Smooth muscle cell (in vitro differentiated cells): ENCODE data around the gene SEMA5A. TPM values are rescaled to one million over a fixed set of nuclear protein-coding genes. Genes with fewer than 3 reads are reported as not detected.
A peak's percentile ranks its signal among the peaks of the same experiment; 100 is the strongest.

Experiments used
- DNase-seq: peaks from one replicate; lab custom pipeline; 2025; ENCODE audit not compliant: unreplicated experiment; lab: John Stamatoyannopoulos, UW
- H2AFZ ChIP-seq: fragments of 200-600 bp; sonication (generic); 2 replicates; pipeline ENCODE4 v1.6.0; 2016; ENCODE audit warnings: antibody characterized with exemption, low read depth, mild to moderate bottlenecking
- H3F3A ChIP-seq: fragments of 200-600 bp; sonication (generic); 2 replicates; pipeline ENCODE4 v1.6.0; 2017; ENCODE audit warnings: antibody characterized with exemption, low read depth
- H3K27ac ChIP-seq: fragments of 200-600 bp; sonication (generic); 2 replicates; pipeline ENCODE4 v1.5.1; 2016; ENCODE audit warnings: low read depth, mild to moderate bottlenecking
- H3K27me3 ChIP-seq: fragments of 200-600 bp; sonication (generic); 2 replicates; pipeline ENCODE4 v1.6.1; 2016; ENCODE audit warnings: low read depth, mild to moderate bottlenecking
- H3K36me3 ChIP-seq: fragments of 200-600 bp; sonication (generic); 2 replicates; pipeline ENCODE4 v1.5.1; 2016; ENCODE audit warnings: low read depth
- H3K4me1 ChIP-seq: fragments of 200-600 bp; sonication (generic); 2 replicates; pipeline ENCODE4 v1.5.1; 2016; ENCODE audit warnings: low read depth
- H3K4me2 ChIP-seq: fragments of 200-600 bp; sonication (generic); 2 replicates; pipeline ENCODE4 v1.6.0; 2016; ENCODE audit warnings: mild to moderate bottlenecking
- H3K4me3 ChIP-seq: fragments of 200-600 bp; sonication (generic); 2 replicates; pipeline ENCODE4 v1.5.1; 2016; ENCODE audit warnings: mild to moderate bottlenecking
- H3K79me2 ChIP-seq: fragments of 200-600 bp; sonication (generic); 2 replicates; pipeline ENCODE4 v1.6.0; 2016; ENCODE audit warnings: low read depth, mild to moderate bottlenecking
- H3K9ac ChIP-seq: fragments of 200-600 bp; sonication (generic); 2 replicates; pipeline ENCODE4 v1.6.0; 2016; ENCODE audit warnings: low read depth
- H3K9me3 ChIP-seq: fragments of 200-600 bp; sonication (generic); replicated peaks from 2 replicates; pipeline ENCODE4 v1.5.1; 2016; ENCODE audit warnings: low read depth
- H4K20me1 ChIP-seq: fragments of 200-600 bp; sonication (generic); 2 replicates; pipeline ENCODE4 v1.6.0; 2016; ENCODE audit warnings: low read depth
- WGBS: methylation state at CpG from one replicate; pipeline ENCODE4 v1.1.7; 2016; ENCODE audit warnings: low lambda C conversion rate; 5-methylcytosine and 5-hydroxymethylcytosine counted together
- polyA plus RNA-seq: library from polyadenylated mRNA; unstranded; fragments of >200 nt; fragmentation: Nextera tagmentation; extraction: Ambion mirVana; gene quantifications from 2 replicates; pipeline ENCODE4 v1.2.1, GENCODE V29; 2016
- total RNA-seq: library from RNA; depleted of rRNA; stranded (reverse); fragments of >200 nt; gene quantifications from 2 replicates; pipeline ENCODE4 v1.2.3, GENCODE V29; 2014
- TF ChIP-seq, protein P1 (sequence below): fragments of 200-600 bp; sonication (generic); IDR thresholded peaks from 2 replicates; pipeline ENCODE4 v1.5.1; 2017; ENCODE audit warnings: borderline replicate concordance, mild to moderate bottlenecking, antibody characterized with exemption; ENCODE audit not compliant: insufficient read depth, poor library complexity, severe bottlenecking

The SEMA5A gene
- total and polyA plus RNA-seq, 2 experiments from 2014 or later: 21.6 to 65.1 TPM

DNA sequence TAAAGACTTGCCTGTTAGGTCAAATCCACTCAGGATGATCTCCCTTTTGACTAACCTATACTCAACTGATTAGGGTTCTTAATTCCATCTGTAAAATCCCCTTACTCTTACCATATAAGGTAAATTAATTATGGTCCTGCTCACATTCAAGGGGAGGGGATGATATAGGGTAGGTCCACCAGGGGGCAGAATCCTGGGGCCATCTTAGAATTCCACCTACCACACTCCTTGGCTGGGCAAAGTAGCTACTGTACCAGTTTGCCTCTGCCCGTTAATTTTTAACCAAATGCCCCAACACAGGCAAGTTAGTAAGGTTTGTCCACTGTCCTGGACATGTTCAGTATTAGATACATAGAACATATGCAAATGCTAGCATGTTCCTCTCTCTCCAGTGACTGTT, 262.4 kb downstream of the SEMA5A start:
- Histone ChIP-seq H3K9me3 (no peaks in the 10 kb centered on the region), H3K36me3 (no peaks in the 10 kb centered on the region), H2AFZ (no peak overlapping the region), H3K79me2 (peaks cover 13% of the 10 kb centered on the region), H3K4me3 (no peak overlapping the region), H4K20me1 (peaks cover 3% of the 10 kb centered on the region), H3K27ac (no peak overlapping the region), H3K9ac (no peak overlapping the region), H3F3A (peaks cover 4% of the 10 kb centered on the region), H3K4me1 (no peaks in the 10 kb centered on the region), H3K27me3 (no peaks in the 10 kb centered on the region), H3K4me2 (no peak overlapping the region)
- 89% methylated on average over 1 of the region's 1 CpG for WGBS
- no peak for DNase-seq
- TF ChIP-seq, protein P1, sequence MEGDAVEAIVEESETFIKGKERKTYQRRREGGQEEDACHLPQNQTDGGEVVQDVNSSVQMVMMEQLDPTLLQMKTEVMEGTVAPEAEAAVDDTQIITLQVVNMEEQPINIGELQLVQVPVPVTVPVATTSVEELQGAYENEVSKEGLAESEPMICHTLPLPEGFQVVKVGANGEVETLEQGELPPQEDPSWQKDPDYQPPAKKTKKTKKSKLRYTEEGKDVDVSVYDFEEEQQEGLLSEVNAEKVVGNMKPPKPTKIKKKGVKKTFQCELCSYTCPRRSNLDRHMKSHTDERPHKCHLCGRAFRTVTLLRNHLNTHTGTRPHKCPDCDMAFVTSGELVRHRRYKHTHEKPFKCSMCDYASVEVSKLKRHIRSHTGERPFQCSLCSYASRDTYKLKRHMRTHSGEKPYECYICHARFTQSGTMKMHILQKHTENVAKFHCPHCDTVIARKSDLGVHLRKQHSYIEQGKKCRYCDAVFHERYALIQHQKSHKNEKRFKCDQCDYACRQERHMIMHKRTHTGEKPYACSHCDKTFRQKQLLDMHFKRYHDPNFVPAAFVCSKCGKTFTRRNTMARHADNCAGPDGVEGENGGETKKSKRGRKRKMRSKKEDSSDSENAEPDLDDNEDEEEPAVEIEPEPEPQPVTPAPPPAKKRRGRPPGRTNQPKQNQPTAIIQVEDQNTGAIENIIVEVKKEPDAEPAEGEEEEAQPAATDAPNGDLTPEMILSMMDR: peak; percentile 17

- DNase-seq: no peak
- peaks cover 4% of the 10 kb centered on the region for H3F3A ChIP-seq
These were observed 262.9 kb downstream of the SEMA5A start for GRCh38 chr5:9283021-9283420.

DNA sequence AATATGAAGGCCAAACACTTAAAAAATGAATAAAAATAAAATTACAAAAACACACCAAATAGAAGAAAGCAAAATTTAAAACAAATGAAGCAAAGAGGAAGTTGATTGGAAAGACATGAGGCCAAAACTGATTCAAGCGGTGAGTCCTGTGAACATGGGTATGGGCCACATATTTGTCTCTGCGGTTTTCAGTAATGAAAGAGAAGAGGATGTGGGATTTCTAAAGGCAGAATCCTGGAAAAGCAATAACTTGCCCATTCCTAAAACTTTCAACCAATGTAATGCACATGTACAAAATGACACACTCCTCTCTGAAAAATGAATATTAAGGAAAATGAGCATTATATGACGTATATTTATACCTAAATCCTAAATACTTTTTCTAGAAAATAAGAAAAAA, 263.7 kb downstream of the SEMA5A start:
- Histone ChIP-seq H3F3A (peaks cover 4% of the 10 kb centered on the region), H3K36me3 (no peaks in the 10 kb centered on the region), H3K27ac (no peak overlapping the region), H3K27me3 (no peaks in the 10 kb centered on the region), H3K9ac (no peak overlapping the region), H2AFZ (no peak overlapping the region), H3K4me1 (no peaks in the 10 kb centered on the region), H3K4me3 (no peak overlapping the region), H3K4me2 (no peak overlapping the region), H3K9me3 (no peaks in the 10 kb centered on the region), H4K20me1 (peaks cover 3% of the 10 kb centered on the region), H3K79me2 (peaks cover 17% of the 10 kb centered on the region)
- DNase-seq: no peak
- TF ChIP-seq, protein P1: no peak
- 98% methylated on average over 3 of the region's 3 CpGs for WGBS

More at GRCh38 chr5:9283021-9283420, 262.9 kb downstream of the SEMA5A start:
- Histone ChIP-seq H3K36me3 (no peaks in the 10 kb centered on the region), H3K9me3 (no peaks in the 10 kb centered on the region), H3K4me2 (no peak overlapping the region), H3K4me3 (no peak overlapping the region), H3K27me3 (no peaks in the 10 kb centered on the region), H3K27ac (no peak overlapping the region), H3K4me1 (no peaks in the 10 kb centered on the region), H3K79me2 (peaks cover 13% of the 10 kb centered on the region), H2AFZ (no peak overlapping the region), H4K20me1 (peaks cover 3% of the 10 kb centered on the region), H3K9ac (no peak overlapping the region)
- WGBS: 57% methylated on average over 3 of the region's 3 CpGs
- TF ChIP-seq, protein P1: no peak

DNA sequence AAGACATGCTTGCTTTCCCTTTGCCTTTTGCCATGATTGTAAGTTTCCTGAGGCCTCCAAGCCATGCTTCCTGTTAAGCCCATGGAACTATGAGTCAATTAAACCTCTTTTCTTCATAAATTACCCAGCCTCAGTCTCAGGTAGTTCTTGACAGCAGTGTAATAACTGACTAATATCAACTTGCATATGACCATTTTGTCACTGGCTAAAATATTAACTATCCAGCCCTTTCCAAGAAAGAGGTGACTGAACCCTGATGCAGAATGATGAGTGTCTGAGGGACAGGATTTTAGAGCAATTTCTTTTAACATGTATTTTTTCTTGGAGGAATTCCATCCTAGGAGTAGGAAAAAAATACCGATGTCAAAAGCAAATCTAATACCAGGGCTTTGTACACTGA, 266.1 kb downstream of the SEMA5A start:
- Histone ChIP-seq H3F3A (no peaks in the 10 kb centered on the region), H4K20me1 (no peaks in the 10 kb centered on the region), H3K79me2 (peaks cover 28% of the 10 kb centered on the region), H3K27me3 (no peaks in the 10 kb centered on the region), H2AFZ (no peak overlapping the region), H3K4me1 (no peaks in the 10 kb centered on the region), H3K4me3 (no peak overlapping the region), H3K4me2 (no peak overlapping the region), H3K9ac (no peak overlapping the region), H3K9me3 (no peaks in the 10 kb centered on the region), H3K27ac (no peak overlapping the region), H3K36me3 (no peaks in the 10 kb centered on the region)
- 50% methylated on average over 1 of the region's 1 CpG for WGBS
- TF ChIP-seq, protein P1: no peak
- DNase-seq: no peak
